ENCODE results near the gene BARHL2. TPM values are rescaled to one million over a fixed set of nuclear protein-coding genes. Genes with fewer than 3 reads are reported as not detected.

BARHL2 gene
- total RNA-seq, 1 donor, result not detected

GRCh38 chr1:90713741-90714509 lies 3.2 kb downstream of the BARHL2 start:
- Histone ChIP-seq H3K4me3 (ENCODE audit: insufficient read depth, low read length) (no peak overlapping the region), H3K9me3 (ENCODE audit: low read depth, low read length) (no peaks in the 10 kb centered on the region), H3K4me1 (ENCODE audit: insufficient read depth, low read length) (peaks cover 4% of the 10 kb centered on the region), H2AFZ (ENCODE audit: low read length) (no peak overlapping the region), H3K27ac (ENCODE audit: low read depth, low read length) (no peak overlapping the region), H3K27me3 (ENCODE audit: insufficient read depth, low read length) (peaks cover 96% of the 10 kb centered on the region), H3K36me3 (ENCODE audit: insufficient read depth, low read length) (no peaks in the 10 kb centered on the region), H3K4me2 (ENCODE audit: insufficient read depth, low read length) (no peak overlapping the region), H3K79me2 (ENCODE audit: insufficient read depth, low read length) (no peaks in the 10 kb centered on the region), H4K20me1 (ENCODE audit: insufficient read depth, low read length) (no peaks in the 10 kb centered on the region)
- TF ChIP-seq, protein P1, sequence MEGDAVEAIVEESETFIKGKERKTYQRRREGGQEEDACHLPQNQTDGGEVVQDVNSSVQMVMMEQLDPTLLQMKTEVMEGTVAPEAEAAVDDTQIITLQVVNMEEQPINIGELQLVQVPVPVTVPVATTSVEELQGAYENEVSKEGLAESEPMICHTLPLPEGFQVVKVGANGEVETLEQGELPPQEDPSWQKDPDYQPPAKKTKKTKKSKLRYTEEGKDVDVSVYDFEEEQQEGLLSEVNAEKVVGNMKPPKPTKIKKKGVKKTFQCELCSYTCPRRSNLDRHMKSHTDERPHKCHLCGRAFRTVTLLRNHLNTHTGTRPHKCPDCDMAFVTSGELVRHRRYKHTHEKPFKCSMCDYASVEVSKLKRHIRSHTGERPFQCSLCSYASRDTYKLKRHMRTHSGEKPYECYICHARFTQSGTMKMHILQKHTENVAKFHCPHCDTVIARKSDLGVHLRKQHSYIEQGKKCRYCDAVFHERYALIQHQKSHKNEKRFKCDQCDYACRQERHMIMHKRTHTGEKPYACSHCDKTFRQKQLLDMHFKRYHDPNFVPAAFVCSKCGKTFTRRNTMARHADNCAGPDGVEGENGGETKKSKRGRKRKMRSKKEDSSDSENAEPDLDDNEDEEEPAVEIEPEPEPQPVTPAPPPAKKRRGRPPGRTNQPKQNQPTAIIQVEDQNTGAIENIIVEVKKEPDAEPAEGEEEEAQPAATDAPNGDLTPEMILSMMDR (IDR thresholded peaks at IDR 0.05; ENCODE audit: extremely low read depth, low read depth, low read length), result no peak
- peak; percentile 89 for DNase-seq (ENCODE audit: insufficient read length, low spot score, missing footprints)

DNA sequence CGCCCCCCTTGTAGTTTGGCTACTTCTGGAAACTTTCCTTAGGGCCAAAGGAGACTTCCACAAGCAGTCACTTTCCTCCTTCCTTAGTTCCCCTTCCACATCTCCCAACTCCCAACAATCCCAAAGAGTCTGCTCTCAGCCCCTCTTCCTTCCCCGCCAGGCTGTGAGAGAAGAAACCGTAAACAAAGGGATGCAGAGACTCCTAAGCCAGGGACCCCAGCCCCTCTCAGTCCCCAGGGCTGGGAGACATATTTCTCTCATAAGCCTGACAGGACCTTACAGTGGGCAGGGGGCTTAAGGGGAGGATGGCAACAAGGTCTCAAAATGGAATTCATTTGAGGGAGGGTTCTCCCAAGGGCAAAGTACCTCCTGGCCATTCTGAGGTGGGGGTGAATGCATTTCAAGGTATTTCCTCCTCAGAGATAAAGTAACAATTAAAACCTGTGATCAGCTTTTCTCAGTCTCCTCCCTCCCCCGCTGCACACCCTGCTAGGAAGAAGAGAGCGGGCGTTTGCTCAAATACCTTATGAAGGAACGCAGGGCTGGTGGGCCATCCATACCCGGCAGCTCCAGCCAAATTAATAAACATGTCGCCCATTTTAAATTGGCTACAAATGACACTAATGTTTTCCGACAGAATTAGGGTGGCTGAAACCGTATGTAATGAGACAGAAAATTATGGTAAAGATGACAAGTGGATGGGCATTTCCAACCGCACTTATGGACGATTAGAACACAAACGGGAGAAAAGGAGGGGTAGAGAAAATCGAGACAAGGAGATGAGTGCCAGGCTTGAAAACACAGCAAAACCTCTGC lies 4.0 kb downstream of the BARHL2 start:
- Histone ChIP-seq H2AFZ (ENCODE audit: low read length) (no peak overlapping the region), H3K4me3 (ENCODE audit: insufficient read depth, low read length) (no peak overlapping the region), H4K20me1 (ENCODE audit: insufficient read depth, low read length) (no peaks in the 10 kb centered on the region), H3K27me3 (ENCODE audit: insufficient read depth, low read length) (peaks cover 95% of the 10 kb centered on the region), H3K4me1 (ENCODE audit: insufficient read depth, low read length) (peaks cover under 1% of the 10 kb centered on the region), H3K36me3 (ENCODE audit: insufficient read depth, low read length) (no peaks in the 10 kb centered on the region), H3K27ac (ENCODE audit: low read depth, low read length) (no peak overlapping the region), H3K9me3 (ENCODE audit: low read depth, low read length) (no peaks in the 10 kb centered on the region), H3K4me2 (ENCODE audit: insufficient read depth, low read length) (no peak overlapping the region), H3K79me2 (ENCODE audit: insufficient read depth, low read length) (no peaks in the 10 kb centered on the region)
- DNase-seq (ENCODE audit: insufficient read length, low spot score, missing footprints), result peak; percentile 76
- TF ChIP-seq, protein P1 (IDR thresholded peaks at IDR 0.05; ENCODE audit: extremely low read depth, low read depth, low read length), result no peak

DNA sequence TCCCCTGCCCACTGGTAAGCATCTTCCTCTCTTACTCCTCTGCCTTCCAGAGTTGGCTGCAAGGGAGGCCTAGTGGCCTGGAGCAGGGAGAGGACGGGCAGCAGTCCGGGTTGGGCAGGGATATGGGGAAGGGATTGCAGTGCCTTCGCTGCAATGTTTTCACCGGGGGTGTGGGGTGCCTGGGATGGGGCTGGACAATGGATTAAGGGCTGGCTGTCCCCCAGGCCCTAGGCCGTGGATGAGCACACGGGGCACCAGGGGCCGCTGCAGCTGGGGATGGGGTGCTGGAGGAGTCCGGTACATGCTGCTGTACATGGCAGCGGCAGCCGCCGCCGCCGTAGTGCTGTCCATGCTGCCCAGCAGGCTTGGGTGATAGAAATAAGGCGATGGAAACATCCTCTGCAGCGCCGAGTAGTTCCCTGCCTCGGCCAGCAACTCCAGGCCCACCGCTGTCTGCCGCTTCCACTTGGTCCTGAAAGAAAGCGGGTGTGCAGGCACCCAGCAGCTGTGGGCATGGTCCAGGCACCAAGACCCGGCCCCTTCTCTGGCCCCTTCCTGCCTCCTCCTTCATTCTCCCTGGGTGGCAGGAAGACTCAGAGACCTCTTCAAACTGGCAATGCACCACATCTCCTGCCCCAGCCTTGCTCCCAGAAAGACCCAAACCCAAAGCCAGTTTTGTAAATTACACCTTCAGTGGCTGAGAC lies 4.8 kb downstream of the BARHL2 start:
- peaks cover 97% of the 10 kb centered on the region for H3K27me3 ChIP-seq (ENCODE audit: insufficient read depth, low read length)
- no peaks in the 10 kb centered on the region for H3K9me3 ChIP-seq (ENCODE audit: low read depth, low read length)
- DNase-seq (ENCODE audit: insufficient read length, low spot score, missing footprints), result peak; percentile 64

More for the DNA sequence above, 4.8 kb downstream of the BARHL2 start:
- H3K4me3 ChIP-seq (ENCODE audit: insufficient read depth, low read length), result no peak overlapping the region
- no peaks in the 10 kb centered on the region for H3K4me1 ChIP-seq (ENCODE audit: insufficient read depth, low read length)
- no peaks in the 10 kb centered on the region for H3K36me3 ChIP-seq (ENCODE audit: insufficient read depth, low read length)
- H4K20me1 ChIP-seq (ENCODE audit: insufficient read depth, low read length), result no peaks in the 10 kb centered on the region
- no peaks in the 10 kb centered on the region for H3K79me2 ChIP-seq (ENCODE audit: insufficient read depth, low read length)
- H2AFZ ChIP-seq (ENCODE audit: low read length), result no peak overlapping the region
- no peak overlapping the region for H3K4me2 ChIP-seq (ENCODE audit: insufficient read depth, low read length)
- TF ChIP-seq, protein P1 (IDR thresholded peaks at IDR 0.05; ENCODE audit: extremely low read depth, low read depth, low read length), result no peak
- H3K27ac ChIP-seq (ENCODE audit: low read depth, low read length), result no peak overlapping the region

Data from osteoblast (primary cell).